Mesenchymal stem cell (in vitro differentiated cells and primary cell): ENCODE data around the gene COL1A1.
A peak's percentile ranks its signal among the peaks of the same experiment; 100 is the strongest.

Source experiments
- DNase-seq: peaks from one replicate; pipeline ENCODE4 v3.0.0-alpha.2; 2013
- H2AFZ ChIP-seq: one replicate; pipeline ENCODE4 v1.6.1; 2013; ENCODE audit warnings: low read depth, mild to moderate bottlenecking, control low read depth, inconsistent platforms, low read length, moderate library complexity
- H2AK5ac ChIP-seq: 2 replicates; pipeline ENCODE4 v1.6.1; 2013; ENCODE audit warnings: low read length, moderate library complexity, mild to moderate bottlenecking, inconsistent platforms; ENCODE audit not compliant: severe bottlenecking
- H2BK120ac ChIP-seq: one replicate; pipeline ENCODE4 v1.6.1; 2013; ENCODE audit warnings: low read depth, mild to moderate bottlenecking, inconsistent platforms, low read length, moderate library complexity
- H2BK12ac ChIP-seq, 2 experiments: one replicate each; pipeline ENCODE4 v1.6.1; 2013; ENCODE audit warnings: inconsistent platforms in 2 of 2, low read length in 2 of 2, mild to moderate bottlenecking in 2 of 2, moderate library complexity in 2 of 2, control low read depth in 1 of 2
- H2BK15ac ChIP-seq: one replicate; pipeline ENCODE4 v1.6.1; 2013; ENCODE audit warnings: mild to moderate bottlenecking, low read depth, inconsistent platforms; ENCODE audit not compliant: poor library complexity, severe bottlenecking
- H2BK5ac ChIP-seq: 2 replicates; pipeline ENCODE4 v1.6.1; 2013; ENCODE audit warnings: low read depth, mild to moderate bottlenecking, low read length, control low read depth, inconsistent platforms; ENCODE audit not compliant: poor library complexity, severe bottlenecking
- H3K14ac ChIP-seq, 2 experiments: one replicate each; pipeline ENCODE4 v1.6.1; 2013; ENCODE audit warnings: inconsistent platforms in 2 of 2, low read length in 2 of 2, control low read depth in 1 of 2, mild to moderate bottlenecking in 1 of 2, moderate library complexity in 1 of 2
- H3K18ac ChIP-seq, 2 experiments: one replicate each; pipeline ENCODE4 v1.6.1; 2013; ENCODE audit warnings: inconsistent platforms in 2 of 2, low read length in 2 of 2, control low read depth in 1 of 2, low read depth in 1 of 2, mild to moderate bottlenecking in 1 of 2
- H3K23ac ChIP-seq, 2 experiments: one replicate each; pipeline ENCODE4 v1.6.1; 2013; ENCODE audit warnings: inconsistent platforms in 2 of 2, low read length in 2 of 2, mild to moderate bottlenecking in 2 of 2, moderate library complexity in 2 of 2, control low read depth in 1 of 2
- H3K27ac ChIP-seq: 2 replicates; pipeline ENCODE4 v1.5.1; 2013; ENCODE audit warnings: mild to moderate bottlenecking, moderate library complexity, low read length, control low read depth, inconsistent platforms; ENCODE audit not compliant: poor library complexity, severe bottlenecking
- H3K27me3 ChIP-seq, 2 experiments: 2 replicates each; pipeline versions ENCODE4 v1.6.1 to v1.7.0; 2013; ENCODE audit warnings: low read length in 2 of 2, mild to moderate bottlenecking in 2 of 2, moderate library complexity in 2 of 2, control low read depth in 1 of 2, inconsistent platforms in 1 of 2; ENCODE audit not compliant: control insufficient read depth in 1 of 2, insufficient read depth in 1 of 2
- H3K36me3 ChIP-seq, 2 experiments: 2 replicates each; pipeline versions ENCODE4 v1.6.1 to v1.7.0; 2013; ENCODE audit warnings: low read length in 2 of 2, control low read depth in 1 of 2, inconsistent platforms in 1 of 2, low read depth in 1 of 2, mild to moderate bottlenecking in 1 of 2; ENCODE audit not compliant: insufficient read depth in 2 of 2, control insufficient read depth in 1 of 2
- H3K4ac ChIP-seq, 2 experiments: one replicate each; pipeline ENCODE4 v1.6.1; 2013; ENCODE audit warnings: inconsistent platforms in 2 of 2, low read length in 2 of 2, mild to moderate bottlenecking in 2 of 2, moderate library complexity in 2 of 2, control low read depth in 1 of 2, low read depth in 1 of 2
- H3K4me1 ChIP-seq: 2 replicates; pipeline ENCODE4 v1.6.1; 2013; ENCODE audit warnings: low read depth, low read length, control low read depth; ENCODE audit not compliant: control insufficient read depth, insufficient read depth
- H3K4me2 ChIP-seq: 2 replicates; pipeline ENCODE4 v1.6.1; 2013; ENCODE audit warnings: low read length, mild to moderate bottlenecking, inconsistent platforms; ENCODE audit not compliant: poor library complexity, severe bottlenecking
- H3K4me3 ChIP-seq, 2 experiments: 2 replicates each; pipeline versions ENCODE4 v1.5.1 to v1.7.0; 2013; ENCODE audit warnings: low read length in 2 of 2, mild to moderate bottlenecking in 2 of 2, control low read depth in 1 of 2, low read depth in 1 of 2; ENCODE audit not compliant: insufficient read depth in 1 of 2
- H3K79me1 ChIP-seq: replicated peaks from 2 replicates; pipeline ENCODE4 v1.6.1; 2013; ENCODE audit warnings: mild to moderate bottlenecking, control low read depth, low read length, inconsistent platforms; ENCODE audit not compliant: poor library complexity, severe bottlenecking
- H3K9ac ChIP-seq: 2 replicates; pipeline ENCODE4 v1.7.0; 2013; ENCODE audit warnings: mild to moderate bottlenecking, low read length, moderate library complexity
- H3K9me3 ChIP-seq: 2 replicates; pipeline ENCODE4 v1.7.0; 2013; ENCODE audit warnings: mild to moderate bottlenecking, low read length; ENCODE audit not compliant: control insufficient read depth
- H4K8ac ChIP-seq: one replicate; pipeline ENCODE4 v1.6.1; 2013; ENCODE audit warnings: inconsistent platforms, mild to moderate bottlenecking, low read length, moderate library complexity
- H4K91ac ChIP-seq: one replicate; pipeline ENCODE4 v1.6.1; 2013; ENCODE audit warnings: mild to moderate bottlenecking, low read length, inconsistent platforms
- WGBS: methylation state at CpG from one replicate; pipeline ENCODE4 v1.1.7; 2013; ENCODE audit warnings: mixed read lengths; 5-methylcytosine and 5-hydroxymethylcytosine counted together

COL1A1 gene

DNA sequence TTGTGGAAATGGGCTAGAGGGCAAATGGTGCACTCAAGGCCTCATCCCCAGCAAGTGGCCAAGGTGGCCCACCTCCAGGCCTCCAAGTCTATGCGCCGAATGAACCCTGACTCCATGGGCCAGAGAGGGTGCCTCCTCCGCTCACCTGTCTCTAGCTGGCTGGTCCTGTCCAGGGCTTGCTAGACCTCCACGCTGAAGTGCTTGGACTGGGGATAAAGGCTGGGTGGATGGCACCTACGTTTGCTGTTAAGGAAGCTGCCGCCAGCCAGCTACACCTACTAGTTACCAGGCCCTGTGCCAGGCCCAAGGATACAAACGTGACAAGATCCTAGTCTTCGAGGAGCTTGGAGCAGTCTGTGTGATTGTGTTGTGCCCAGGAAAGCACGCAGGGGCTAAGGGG is 36.4 kb downstream of the COL1A1 start:
- Histone ChIP-seq H4K91ac (peak overlapping the region; percentile 41), H4K8ac (no peak overlapping the region), H3K4me1 (peaks cover 17% of the 10 kb centered on the region), H2BK12ac (peak overlapping the region in 1 of 2 experiments; percentile 37), H3K18ac (no peak overlapping the region), H3K27me3 (no peaks in the 10 kb centered on the region), H3K27ac (no peak overlapping the region), H2BK5ac (no peak overlapping the region), H2AFZ (no peak overlapping the region), H3K4me2 (no peak overlapping the region), H3K79me1 (no peaks in the 10 kb centered on the region), H3K36me3 (no peaks in the 10 kb centered on the region), H2BK120ac (no peak overlapping the region), H2AK5ac (peak overlapping the region; percentile 19), H3K9ac (no peak overlapping the region), H3K23ac (no peak overlapping the region), H3K9me3 (no peaks in the 10 kb centered on the region), H2BK15ac (no peak overlapping the region), H3K14ac (no peak overlapping the region), H3K4me3 (no peak overlapping the region), H3K4ac (no peak overlapping the region)
- WGBS = 92% methylated on average over 9 of the region's 9 CpGs
- no peak for DNase-seq

DNA sequence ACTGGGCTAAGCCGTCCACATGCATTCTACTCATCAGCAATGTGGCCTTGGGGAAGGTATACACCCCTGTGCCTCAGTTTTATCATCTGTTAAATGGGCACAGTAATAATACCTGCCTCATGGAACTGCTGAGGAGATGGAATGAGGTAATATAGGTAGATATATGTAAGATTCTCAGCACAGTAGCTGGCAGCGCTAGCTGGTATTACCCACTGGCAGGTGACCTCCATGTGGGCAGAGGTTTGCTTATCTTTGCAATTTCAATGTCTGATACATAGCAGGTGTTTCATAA is 36.8 kb downstream of the COL1A1 start:
- no peak for DNase-seq
- no peak overlapping the region for H3K27ac ChIP-seq
- H3K4ac ChIP-seq = no peak overlapping the region
- H2BK15ac ChIP-seq = no peak overlapping the region
- no peak overlapping the region for H3K23ac ChIP-seq
- H3K9me3 ChIP-seq = no peaks in the 10 kb centered on the region
- no peak overlapping the region for H2AFZ ChIP-seq
- no peak overlapping the region for H2BK120ac ChIP-seq
- H3K27me3 ChIP-seq = no peaks in the 10 kb centered on the region
- no peaks in the 10 kb centered on the region for H3K36me3 ChIP-seq
- WGBS = 100% methylated on average over 2 of the region's 2 CpGs
- H3K14ac ChIP-seq = no peak overlapping the region
- no peaks in the 10 kb centered on the region for H3K79me1 ChIP-seq
- H3K9ac ChIP-seq = no peak overlapping the region
- no peak overlapping the region for H4K91ac ChIP-seq
- no peak overlapping the region for H3K4me3 ChIP-seq
- no peak overlapping the region for H4K8ac ChIP-seq
- H2AK5ac ChIP-seq = no peak overlapping the region
- H2BK5ac ChIP-seq = no peak overlapping the region
- H3K4me1 ChIP-seq = peaks cover 17% of the 10 kb centered on the region
- H3K4me2 ChIP-seq = no peak overlapping the region
- no peak overlapping the region for H3K18ac ChIP-seq
- H2BK12ac ChIP-seq = no peak overlapping the region

DNA sequence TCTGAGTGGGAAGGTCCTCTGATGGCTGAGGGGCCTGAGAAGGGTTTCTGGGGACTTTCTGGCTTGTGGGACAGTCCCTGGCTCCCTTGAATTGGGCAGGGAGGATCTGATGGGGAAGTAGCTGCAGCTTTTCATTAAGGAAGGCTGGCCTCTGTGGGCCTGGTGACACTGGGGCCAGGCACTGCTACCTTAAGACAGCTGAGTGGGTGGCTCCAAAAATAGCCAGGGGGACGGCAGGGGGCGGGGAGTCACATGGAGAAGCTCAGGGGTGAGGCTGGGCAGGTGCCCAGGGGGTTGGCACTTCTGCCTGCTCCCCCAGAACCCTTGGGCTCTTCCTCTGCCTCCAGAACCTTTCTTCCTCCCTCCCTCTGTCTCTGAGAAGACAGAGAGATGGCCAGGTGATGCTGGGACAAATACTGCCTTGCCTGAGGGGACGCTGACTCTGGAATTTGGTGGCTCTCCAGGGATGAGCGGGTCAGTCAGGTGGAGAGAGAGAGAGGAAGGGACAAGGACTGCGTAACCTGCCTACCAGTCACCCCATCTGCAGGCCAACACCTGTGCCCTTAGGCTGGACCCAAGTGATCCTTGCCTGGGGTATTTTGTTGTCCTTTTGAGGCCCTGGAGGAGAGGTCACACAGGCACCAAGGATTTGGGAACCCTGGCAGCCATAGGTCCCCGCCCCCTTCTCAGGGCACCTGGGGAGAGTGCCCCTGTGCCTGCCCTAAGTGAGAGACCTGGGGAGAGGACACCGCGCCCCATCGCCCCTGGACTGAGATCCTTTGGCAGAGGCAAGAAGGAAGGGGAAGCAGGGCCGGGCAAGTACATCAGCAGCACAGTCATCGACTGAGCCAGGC is 37.4 kb downstream of the COL1A1 start:
- peak overlapping the region; percentile 10 for H4K91ac ChIP-seq
- H3K79me1 ChIP-seq = no peaks in the 10 kb centered on the region
- H3K18ac ChIP-seq = no peak overlapping the region
- H3K9me3 ChIP-seq = no peaks in the 10 kb centered on the region
- no peak overlapping the region for H2AFZ ChIP-seq
- 83% methylated on average over 9 of the region's 11 CpGs for WGBS
- H4K8ac ChIP-seq = peak overlapping the region; percentile 22
- no peak overlapping the region for H3K4ac ChIP-seq
- H3K27ac ChIP-seq = no peak overlapping the region
- no peak overlapping the region for H3K4me3 ChIP-seq
- H2AK5ac ChIP-seq = peak overlapping the region; percentile 33
- H2BK12ac ChIP-seq = no peak overlapping the region
- no peak overlapping the region for H3K4me2 ChIP-seq
- no peak overlapping the region for H2BK120ac ChIP-seq
- peak overlapping the region; percentile 34 for H2BK15ac ChIP-seq
- DNase-seq = no peak
- H3K23ac ChIP-seq = no peak overlapping the region
- H3K9ac ChIP-seq = no peak overlapping the region
- H3K27me3 ChIP-seq = no peaks in the 10 kb centered on the region
- no peaks in the 10 kb centered on the region for H3K36me3 ChIP-seq
- H3K4me1 ChIP-seq = peaks cover 16% of the 10 kb centered on the region
- H3K14ac ChIP-seq = no peak overlapping the region
- no peak overlapping the region for H2BK5ac ChIP-seq

DNA sequence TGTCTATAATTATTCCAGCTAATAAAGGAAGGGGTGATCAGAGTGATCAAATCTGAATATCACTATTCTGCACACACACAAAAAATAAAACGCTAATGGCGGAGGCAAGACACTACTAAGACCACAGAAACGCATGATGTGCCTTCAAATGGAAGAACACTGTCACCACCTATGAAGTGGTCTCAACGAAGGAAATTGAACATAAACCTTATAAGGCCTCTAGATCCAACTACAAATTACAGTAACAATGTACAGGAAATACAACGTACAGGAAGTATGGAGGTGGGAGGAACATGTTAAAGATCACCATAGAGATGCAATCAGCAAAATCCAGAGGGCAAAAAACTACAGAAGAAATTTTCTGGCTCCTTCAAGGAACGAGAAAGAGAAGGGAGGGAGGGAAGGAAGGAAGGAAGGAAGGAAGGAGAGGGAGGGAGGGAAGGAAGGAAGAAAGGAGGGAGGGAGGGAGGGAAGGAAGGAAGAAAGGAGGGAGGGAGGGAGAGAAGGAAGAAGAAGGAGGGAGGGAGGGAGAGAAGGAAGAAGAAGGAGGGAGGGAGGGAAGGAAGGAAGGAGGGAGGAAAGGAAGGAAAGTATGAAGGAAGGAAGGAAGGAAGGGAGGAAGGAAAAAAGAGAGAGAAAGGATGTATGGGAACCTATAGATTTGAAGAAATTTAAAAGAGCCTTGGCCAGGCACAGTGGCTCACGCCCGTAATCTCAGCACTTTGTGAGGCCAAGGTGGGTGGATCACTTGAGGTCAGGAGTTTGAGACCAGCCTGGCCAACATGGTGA is 38.8 kb downstream of the COL1A1 start:
- Histone ChIP-seq H3K18ac (no peak overlapping the region), H3K9me3 (no peaks in the 10 kb centered on the region), H2BK15ac (no peak overlapping the region), H3K4ac (no peak overlapping the region), H3K4me2 (no peak overlapping the region), H3K27ac (no peak overlapping the region), H3K4me1 (peaks cover 12% of the 10 kb centered on the region), H3K9ac (no peak overlapping the region), H2BK12ac (no peak overlapping the region), H2AK5ac (no peak overlapping the region), H3K14ac (no peak overlapping the region), H4K91ac (no peak overlapping the region), H2BK5ac (no peak overlapping the region), H3K36me3 (no peaks in the 10 kb centered on the region), H3K79me1 (no peaks in the 10 kb centered on the region), H3K23ac (no peak overlapping the region), H2BK120ac (no peak overlapping the region), H2AFZ (no peak overlapping the region), H4K8ac (no peak overlapping the region), H3K27me3 (no peaks in the 10 kb centered on the region), H3K4me3 (no peak overlapping the region)
- no peak for DNase-seq
- WGBS = 90% methylated on average over 8 of the region's 8 CpGs
